Loucy (cell line): ENCODE measurements around the gene CLDN2.

Experiments
- CTCF ChIP-seq: fragments of 200-600 bp; sonication (generic); conservative IDR thresholded peaks from 2 replicates; pipeline ENCODE4 v1.5.1; 2014; ENCODE audit warnings: mild to moderate bottlenecking, antibody characterized with exemption, low read length
- EZH2phosphoT487 ChIP-seq: fragments of 200-600 bp; IDR thresholded peaks from 2 replicates; pipeline ENCODE4 v1.6.1; 2018; ENCODE audit warnings: antibody characterized with exemption, mild to moderate bottlenecking, moderate library complexity, borderline replicate concordance

DNA sequence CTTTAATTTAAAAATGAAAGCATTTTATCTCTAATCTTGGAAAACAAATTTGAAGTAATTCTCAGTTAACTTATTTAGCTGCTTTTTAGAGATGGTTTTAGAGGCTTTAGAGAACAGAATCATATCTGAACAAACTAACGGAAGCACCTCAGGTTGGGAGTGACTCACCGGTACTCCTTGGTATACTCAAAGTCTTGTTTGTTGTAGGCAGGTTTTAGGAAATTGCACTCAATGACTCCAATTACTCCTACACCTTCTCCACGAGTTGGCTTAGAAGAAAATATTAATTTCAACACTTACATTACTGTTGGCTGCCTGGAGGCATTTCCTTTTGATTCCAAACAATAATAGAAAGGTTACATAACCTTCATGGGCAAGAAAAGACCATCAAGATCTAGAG, 56.2 kb downstream of the CLDN2 start:
- no peak for TF ChIP-seq CTCF
- no peak for TF ChIP-seq EZH2phosphoT487
